ENCODE results near the gene ZC3H4.

DNA sequence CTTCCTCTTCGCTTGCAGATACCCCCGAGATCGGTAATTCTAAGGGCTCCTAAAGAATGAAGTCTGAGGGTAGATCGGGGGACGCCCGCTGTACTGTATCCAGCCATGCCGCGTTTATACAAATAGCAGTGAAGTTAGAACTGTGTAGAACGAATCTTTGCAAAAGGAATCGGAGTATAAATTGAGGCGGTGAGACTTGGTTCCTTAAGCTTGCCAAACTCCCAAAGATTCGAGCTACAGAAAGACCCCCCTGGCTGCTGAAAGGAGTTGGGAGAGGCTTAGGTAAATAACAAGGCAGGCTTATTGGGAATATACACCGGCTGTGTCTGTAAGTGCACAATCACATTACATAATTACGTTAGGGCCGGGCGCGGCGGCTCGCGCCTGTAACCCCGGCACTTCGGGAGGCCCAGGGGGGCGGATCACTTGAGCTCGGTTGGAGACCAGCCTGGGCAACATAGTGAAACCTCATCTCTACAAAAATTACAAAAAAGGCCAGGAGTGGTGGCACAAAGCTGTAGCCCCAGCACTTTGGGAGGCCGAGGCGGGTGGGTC is 77.4 kb downstream of the ZC3H4 start:
- TF ChIP-seq PATZ1 (CRISPR knock-in tag; IDR thresholded peaks at IDR 0.05; ENCODE audit: borderline replicate concordance) (no peak), RARB (CRISPR knock-in tag; IDR thresholded peaks at IDR 0.05) (no peak), PPARA (CRISPR knock-in tag; IDR thresholded peaks at IDR 0.05; ENCODE audit: borderline replicate concordance) (no peak), ZNF8 (CRISPR knock-in tag; IDR thresholded peaks at IDR 0.05) (no peak), ISL1 (CRISPR knock-in tag; IDR thresholded peaks at IDR 0.05) (no peak), ZC3H10 (CRISPR knock-in tag; IDR thresholded peaks at IDR 0.05) (no peak)
- TF ChIP-seq, protein P1, sequence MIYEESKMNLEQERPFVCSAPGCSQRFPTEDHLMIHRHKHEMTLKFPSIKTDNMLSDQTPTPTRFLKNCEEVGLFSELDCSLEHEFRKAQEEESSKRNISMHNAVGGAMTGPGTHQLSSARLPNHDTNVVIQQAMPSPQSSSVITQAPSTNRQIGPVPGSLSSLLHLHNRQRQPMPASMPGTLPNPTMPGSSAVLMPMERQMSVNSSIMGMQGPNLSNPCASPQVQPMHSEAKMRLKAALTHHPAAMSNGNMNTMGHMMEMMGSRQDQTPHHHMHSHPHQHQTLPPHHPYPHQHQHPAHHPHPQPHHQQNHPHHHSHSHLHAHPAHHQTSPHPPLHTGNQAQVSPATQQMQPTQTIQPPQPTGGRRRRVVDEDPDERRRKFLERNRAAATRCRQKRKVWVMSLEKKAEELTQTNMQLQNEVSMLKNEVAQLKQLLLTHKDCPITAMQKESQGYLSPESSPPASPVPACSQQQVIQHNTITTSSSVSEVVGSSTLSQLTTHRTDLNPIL (CRISPR knock-in tag; IDR thresholded peaks at IDR 0.05; ENCODE audit: low read depth) = no peak
- TF ChIP-seq, protein P2, sequence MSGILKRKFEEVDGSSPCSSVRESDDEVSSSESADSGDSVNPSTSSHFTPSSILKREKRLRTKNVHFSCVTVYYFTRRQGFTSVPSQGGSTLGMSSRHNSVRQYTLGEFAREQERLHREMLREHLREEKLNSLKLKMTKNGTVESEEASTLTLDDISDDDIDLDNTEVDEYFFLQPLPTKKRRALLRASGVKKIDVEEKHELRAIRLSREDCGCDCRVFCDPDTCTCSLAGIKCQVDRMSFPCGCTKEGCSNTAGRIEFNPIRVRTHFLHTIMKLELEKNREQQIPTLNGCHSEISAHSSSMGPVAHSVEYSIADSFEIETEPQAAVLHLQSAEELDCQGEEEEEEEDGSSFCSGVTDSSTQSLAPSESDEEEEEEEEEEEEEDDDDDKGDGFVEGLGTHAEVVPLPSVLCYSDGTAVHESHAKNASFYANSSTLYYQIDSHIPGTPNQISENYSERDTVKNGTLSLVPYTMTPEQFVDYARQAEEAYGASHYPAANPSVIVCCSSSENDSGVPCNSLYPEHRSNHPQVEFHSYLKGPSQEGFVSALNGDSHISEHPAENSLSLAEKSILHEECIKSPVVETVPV (CRISPR knock-in tag; IDR thresholded peaks at IDR 0.05) = no peak
